Tibial artery (tissue), 4 donors: ENCODE data around the gene GALNT14.

ENCODE experiments used
- DNase-seq, 2 donors: peaks; one replicate each; pipeline ENCODE4 v3.0.0-alpha.2; 2019
- H3K27ac ChIP-seq, 2 donors: fragments of 200-600 bp; sonication (generic) in 1 of 2; 1 replicate in 1 of 2; 2 replicates in 1 of 2; pipeline ENCODE4 v1.5.1; 2018 to 2019; ENCODE audit warnings: mild to moderate bottlenecking in 1 of 2
- H3K27me3 ChIP-seq, 2 donors: fragments of 200-600 bp; sonication (generic) in 1 of 2; one replicate each; pipeline versions ENCODE4 v1.5.1 to v1.6.0; 2016 to 2019
- H3K36me3 ChIP-seq, 3 donors: fragments of 200-600 bp; sonication (generic) in 2 of 3; one replicate each; pipeline ENCODE4 v1.5.1; 2016 to 2019; ENCODE audit warnings: mild to moderate bottlenecking in 2 of 3
- H3K4me1 ChIP-seq, 4 donors: fragments of 200-600 bp; sonication (generic) in 2 of 4; 1 replicate in 3 of 4; 2 replicates in 1 of 4; pipeline ENCODE4 v1.5.1; 2016 to 2019
- H3K4me3 ChIP-seq, 2 donors: fragments of 200-600 bp; sonication (generic) in 1 of 2; 1 replicate in 1 of 2; 2 replicates in 1 of 2; pipeline ENCODE4 v1.5.1; 2018 to 2019; ENCODE audit warnings: mild to moderate bottlenecking in 2 of 2
- H3K9me3 ChIP-seq, 3 donors: fragments of 200-600 bp; sonication (generic) in 1 of 3; one replicate each; pipeline ENCODE4 v1.5.1; 2016 to 2019
- CTCF ChIP-seq, 2 experiments: fragments of 200-600 bp in 1 of 2; fragments of 450-650 bp in 1 of 2; IDR thresholded peaks; one replicate each; pipeline ENCODE4 v1.5.1; 2017 to 2019; ENCODE audit warnings: antibody characterized with exemption in 2 of 2, mild to moderate bottlenecking in 1 of 2, moderate library complexity in 1 of 2
- intact Hi-C: fragments of 100-400 bp; cut with DNase I; formaldehyde crosslinking; loops from one replicate; pipeline ENCODE4 v1.15.0; 2023; ENCODE audit warnings: low total_unique reads

Gene GALNT14

DNA sequence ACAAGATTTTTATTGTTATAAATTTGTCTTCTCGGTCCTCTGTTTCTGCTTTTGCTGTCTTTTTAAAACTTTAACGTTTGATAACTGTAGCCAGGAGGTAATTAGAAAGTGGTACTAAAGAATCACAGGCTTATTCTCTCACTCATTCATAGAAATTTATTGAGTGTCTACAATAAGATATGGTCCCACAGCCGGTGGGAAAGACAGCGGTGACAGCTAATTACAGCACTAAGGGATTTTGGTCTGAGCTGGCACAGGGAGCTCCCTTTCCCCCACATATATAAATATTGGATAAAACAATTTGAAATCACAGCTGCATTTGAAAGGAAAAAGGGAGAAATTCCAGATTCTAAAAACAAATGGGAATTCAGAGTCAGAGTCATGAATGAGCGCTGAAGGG, 237.9 kb downstream of the GALNT14 start:
- H3K27ac ChIP-seq, result no peak overlapping the region
- no peaks in the 10 kb centered on the region for H3K4me1 ChIP-seq
- no peak for TF ChIP-seq CTCF (IDR thresholded peaks at IDR 0.05)
- no peak for DNase-seq
- H3K4me3 ChIP-seq, result no peak overlapping the region
- intact Hi-C loops, result no loop called here
- H3K27me3 ChIP-seq, result peaks cover 0 to 34% of the 10 kb centered on the region in 2 donors
- peaks cover 0 to 11% (median 8%) of the 10 kb centered on the region in 3 donors for H3K9me3 ChIP-seq
- H3K36me3 ChIP-seq, result no peaks in the 10 kb centered on the region

GRCh38 chr2:30899516-30900054, 238.7 kb downstream of the GALNT14 start:
- intact Hi-C loops, result no loop called here
- no peak for TF ChIP-seq CTCF (IDR thresholded peaks at IDR 0.05)

DNA sequence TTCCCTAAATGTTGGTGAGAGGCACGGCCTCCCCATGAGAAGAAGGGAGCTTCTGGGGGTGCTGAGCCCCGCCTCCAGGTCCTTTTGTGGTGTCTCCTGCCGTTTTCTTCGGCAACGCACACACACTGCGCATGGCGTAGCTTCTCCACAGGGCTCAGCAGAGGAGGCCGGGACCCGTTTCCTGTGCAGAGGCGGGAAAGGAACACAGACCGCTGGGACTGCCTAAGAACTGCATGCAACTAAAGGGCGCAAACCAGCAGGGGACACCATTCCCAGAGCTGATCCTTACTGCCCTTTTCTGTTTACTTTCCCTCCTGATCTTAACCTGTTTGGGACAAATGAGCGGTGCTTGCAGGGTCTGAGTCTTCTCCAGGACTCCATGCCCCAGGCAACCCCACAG, 240.7 kb downstream of the GALNT14 start:
- intact Hi-C loops, result no loop called here
- no peaks in the 10 kb centered on the region for H3K36me3 ChIP-seq
- H3K27ac ChIP-seq, result no peak overlapping the region
- peaks cover 0 to 34% of the 10 kb centered on the region in 2 donors for H3K27me3 ChIP-seq
- H3K4me1 ChIP-seq, result no peaks in the 10 kb centered on the region
- H3K9me3 ChIP-seq, result peaks cover 0 to 11% (median 8%) of the 10 kb centered on the region in 3 donors
- no peak for DNase-seq
- TF ChIP-seq CTCF (IDR thresholded peaks at IDR 0.05), result no peak
- H3K4me3 ChIP-seq, result no peak overlapping the region

More at GRCh38 chr2:30899516-30900054, 238.7 kb downstream of the GALNT14 start:
- peaks cover 0 to 11% (median 8%) of the 10 kb centered on the region in 3 donors for H3K9me3 ChIP-seq
- no peak overlapping the region for H3K27ac ChIP-seq
- peaks cover 0 to 34% of the 10 kb centered on the region in 2 donors for H3K27me3 ChIP-seq
- no peak overlapping the region for H3K4me3 ChIP-seq
- DNase-seq, result no peak
- no peaks in the 10 kb centered on the region for H3K36me3 ChIP-seq
- H3K4me1 ChIP-seq, result no peaks in the 10 kb centered on the region

- DNase-seq, result no peak
- no peak for TF ChIP-seq CTCF (IDR thresholded peaks at IDR 0.05)
- no peaks in the 10 kb centered on the region for H3K4me1 ChIP-seq
- no peaks in the 10 kb centered on the region for H3K36me3 ChIP-seq
- H3K4me3 ChIP-seq, result no peak overlapping the region
- intact Hi-C loops, result no loop called here
- H3K9me3 ChIP-seq, result peaks cover 0 to 11% (median 8%) of the 10 kb centered on the region in 3 donors
- peaks cover 0 to 22% of the 10 kb centered on the region in 2 donors for H3K27me3 ChIP-seq
- H3K27ac ChIP-seq, result no peak overlapping the region
These were observed 243.6 kb downstream of the GALNT14 start for GRCh38 chr2:30894498-30895119.

DNA sequence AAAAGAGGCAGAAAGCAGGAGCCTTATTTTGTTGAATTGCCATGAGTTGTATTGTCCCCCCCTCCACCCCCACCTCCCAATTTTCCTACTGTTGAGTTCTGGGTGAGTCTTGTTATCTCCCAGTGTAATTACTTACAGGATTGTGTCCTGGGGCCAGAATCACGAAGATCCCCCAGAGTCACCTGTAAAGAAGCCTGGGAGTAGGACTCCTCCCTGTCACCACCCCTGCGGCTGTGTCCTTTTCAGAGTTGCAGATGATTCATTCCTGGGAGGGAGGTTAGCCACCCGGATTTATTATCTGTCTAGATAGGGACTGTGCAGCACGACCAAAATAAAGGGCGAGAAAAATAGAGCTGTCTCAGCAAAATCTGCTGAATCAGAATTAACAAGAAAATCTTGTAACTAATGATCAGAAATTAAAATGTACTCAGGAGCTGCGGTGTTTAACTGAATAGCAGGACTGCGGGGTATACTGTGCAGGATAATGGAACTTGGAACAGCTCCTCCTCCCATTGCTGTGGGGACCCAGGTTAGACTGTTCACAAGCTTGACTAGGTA, 249.3 kb downstream of the GALNT14 start:
- no peaks in the 10 kb centered on the region for H3K9me3 ChIP-seq
- H3K4me1 ChIP-seq, result no peaks in the 10 kb centered on the region
- no peak overlapping the region for H3K4me3 ChIP-seq
- H3K27ac ChIP-seq, result no peak overlapping the region
- intact Hi-C loops, result no loop called here
- DNase-seq, result no peak
- no peaks in the 10 kb centered on the region for H3K27me3 ChIP-seq
- TF ChIP-seq CTCF (IDR thresholded peaks at IDR 0.05), result no peak
- no peaks in the 10 kb centered on the region for H3K36me3 ChIP-seq
